ENCODE measurements around the gene FERD3L.

GRCh38 chr7:19143881-19144574 is 1.2 kb downstream of the FERD3L start:
- TF ChIP-seq CTCF (IDR thresholded peaks at IDR 0.05) (no peak), POLR2A (IDR thresholded peaks at IDR 0.05) (no peak)

All from heart left ventricle (tissue), 13 donors.